Osteocyte (in vitro differentiated cells): ENCODE measurements around the gene TADA1. TPM values are rescaled to one million over a fixed set of nuclear protein-coding genes. Genes with fewer than 3 reads are reported as not detected.

ENCODE experiments used
- DNase-seq: peaks from one replicate; pipeline ENCODE4 v3.0.0; 2021; ENCODE audit warnings: mixed read lengths; ENCODE audit not compliant: unreplicated experiment; ENCODE audit errors: extremely low spot score
- H3K27ac Mint-ChIP-seq: one replicate; pipeline ENCODE4 v1.8.0; 2021; ENCODE audit warnings: mild to moderate bottlenecking, mixed read lengths; ENCODE audit not compliant: unreplicated experiment
- H3K27me3 Mint-ChIP-seq: one replicate; pipeline ENCODE4 v1.8.0; 2021; ENCODE audit warnings: mixed read lengths; ENCODE audit not compliant: unreplicated experiment
- H3K36me3 Mint-ChIP-seq: one replicate; pipeline ENCODE4 v1.8.0; 2021; ENCODE audit warnings: mixed read lengths; ENCODE audit not compliant: unreplicated experiment
- H3K4me1 Mint-ChIP-seq: one replicate; pipeline ENCODE4 v1.8.0; 2021; ENCODE audit warnings: mixed read lengths; ENCODE audit not compliant: unreplicated experiment
- H3K4me3 Mint-ChIP-seq: one replicate; pipeline ENCODE4 v1.8.0; 2021; ENCODE audit warnings: mild to moderate bottlenecking, moderate library complexity, mixed read lengths; ENCODE audit not compliant: unreplicated experiment
- H3K9me3 Mint-ChIP-seq: one replicate; pipeline ENCODE4 v1.8.0; 2021; ENCODE audit warnings: mixed read lengths; ENCODE audit not compliant: unreplicated experiment
- CTCF ChIP-seq: fragments of 200-600 bp; sonication (generic); IDR thresholded peaks from 2 replicates; pipeline ENCODE4 v1.5.0; 2021; ENCODE audit warnings: antibody characterized with exemption, mild to moderate bottlenecking, moderate library complexity
- long read RNA-seq: library from polyadenylated mRNA; unstranded; transcript quantifications from one replicate; pipeline ENCODE4 v2.0.0, GENCODE V29; 2021
- total RNA-seq: library from RNA; stranded (reverse); gene quantifications from 2 replicates; pipeline ENCODE4 v1.2.1, GENCODE V29; 2021

The TADA1 gene
- total RNA-seq, result 9.8 and 10.7 TPM in 2 replicates
- long read RNA-seq, transcript TADA1-201 (8 exons, 2,159 nt), result major isoform, 38 of 43 reads
- long read RNA-seq, partial matches to known transcripts, result 2 of 43 reads
- long read RNA-seq, other reads (novel, unspliced or antisense), result 2 of 43 reads

GRCh38 chr1:166875734-166876539 lies at the start of gene TADA1:
Gene TADA1, minus strand, starts transcription at chr1:166876264. Its CDS starts 31 bp downstream, at chr1:166876233.
- H3K27me3 Mint-ChIP-seq, result peaks cover 6% of the 10 kb centered on the region
- H3K4me1 Mint-ChIP-seq, result peaks cover 31% of the 10 kb centered on the region
- H3K4me3 Mint-ChIP-seq, result peak within 1 kb of the TSS; percentile 93

GRCh38 chr1:166924823-166925541 lies 48.9 kb upstream of the TADA1 start:
- Mint-ChIP-seq H3K4me3 (no peak overlapping the region), H3K4me1 (peaks cover 16% of the 10 kb centered on the region), H3K27ac (no peak overlapping the region), H3K27me3 (peaks cover 22% of the 10 kb centered on the region), H3K9me3 (no peaks in the 10 kb centered on the region), H3K36me3 (no peaks in the 10 kb centered on the region)
- no peak for DNase-seq
- TF ChIP-seq CTCF, result no peak

More at GRCh38 chr1:166875734-166876539, at the start of gene TADA1:
- no peak for TF ChIP-seq CTCF
- peak; percentile 98 for DNase-seq
- Mint-ChIP-seq H3K9me3 (no peaks in the 10 kb centered on the region), H3K36me3 (no peaks in the 10 kb centered on the region), H3K27ac (peak within 1 kb of the TSS; percentile 97)

GRCh38 chr1:166920561-166921475 lies 44.8 kb upstream of the TADA1 start:
- H3K4me1 Mint-ChIP-seq, result peaks cover 11% of the 10 kb centered on the region
- no peaks in the 10 kb centered on the region for H3K36me3 Mint-ChIP-seq
- no peak for TF ChIP-seq CTCF
- DNase-seq, result no peak
- H3K9me3 Mint-ChIP-seq, result no peaks in the 10 kb centered on the region
- H3K4me3 Mint-ChIP-seq, result peak overlapping the region; percentile 64
- H3K27me3 Mint-ChIP-seq, result peaks cover 49% of the 10 kb centered on the region
- no peak overlapping the region for H3K27ac Mint-ChIP-seq

GRCh38 chr1:166918956-166919316 lies 42.9 kb upstream of the TADA1 start:
- Mint-ChIP-seq H3K36me3 (no peaks in the 10 kb centered on the region), H3K27me3 (peaks cover 52% of the 10 kb centered on the region)

More at GRCh38 chr1:166918956-166919316, 42.9 kb upstream of the TADA1 start:
- TF ChIP-seq CTCF, result no peak
- no peak for DNase-seq
- Mint-ChIP-seq H3K4me1 (peaks cover 1% of the 10 kb centered on the region), H3K9me3 (no peaks in the 10 kb centered on the region), H3K4me3 (no peak overlapping the region), H3K27ac (no peak overlapping the region)
